Heart right ventricle (tissue), 16 donors: ENCODE measurements around the gene TPST2. TPM values are rescaled to one million over a fixed set of nuclear protein-coding genes. Genes with fewer than 3 reads are reported as not detected.
A peak's percentile ranks its signal among the peaks of the same experiment; 100 is the strongest.

ENCODE experiments used
- ATAC-seq, 8 donors: fragments of 200-7000 bp; cut with Tn5 transposase; one replicate each; pipeline ENCODE4 v1.9.1; 2020; ENCODE audit warnings: mild to moderate bottlenecking in 8 of 8, moderate library complexity in 8 of 8, moderate number of reproducible peaks in 1 of 8
- DNase-seq, 2 donors: peaks; one replicate each; pipeline ENCODE4 v3.0.0-alpha.2; 2020
- H3K27ac ChIP-seq, 10 donors: fragments of 200-600 bp; sonication (generic) in 2 of 10; one replicate each; pipeline versions ENCODE4 v1.5.0 to v1.8.0; 2020 to 2022; ENCODE audit warnings: mild to moderate bottlenecking in 3 of 10
- H3K27me3 ChIP-seq, 7 donors: fragments of 200-600 bp; one replicate each; pipeline ENCODE4 v1.8.0; 2021 to 2022; ENCODE audit warnings: mild to moderate bottlenecking in 2 of 7
- H3K36me3 ChIP-seq, 9 donors: fragments of 200-600 bp; sonication (generic) in 1 of 9; one replicate each; pipeline versions ENCODE4 v1.5.0 to v1.8.0; 2020 to 2022; ENCODE audit warnings: mild to moderate bottlenecking in 2 of 9
- H3K4me1 ChIP-seq, 9 donors: fragments of 200-600 bp; sonication (generic) in 1 of 9; one replicate each; pipeline versions ENCODE4 v1.5.0 to v1.8.0; 2020 to 2022; ENCODE audit warnings: mild to moderate bottlenecking in 4 of 9
- H3K4me3 ChIP-seq, 10 donors: fragments of 200-600 bp; sonication (generic) in 2 of 10; one replicate each; pipeline versions ENCODE4 v1.5.0 to v1.8.0; 2020 to 2022; ENCODE audit warnings: mild to moderate bottlenecking in 7 of 10, moderate library complexity in 2 of 10
- H3K9me3 ChIP-seq, 11 donors: fragments of 200-600 bp in 10 of 11; sonication (generic) in 2 of 11; one replicate each; pipeline versions ENCODE4 v1.5.0 to v1.8.0; 2013 to 2022; ENCODE audit warnings: mild to moderate bottlenecking in 2 of 11, control low read depth in 1 of 11, moderate library complexity in 1 of 11
- CTCF ChIP-seq, 9 donors: fragments of 200-600 bp; sonication (generic) in 2 of 9; IDR thresholded peaks; one replicate each; pipeline versions ENCODE4 v1.5.0 to v1.8.0; 2021 to 2022; ENCODE audit warnings: antibody characterized with exemption in 9 of 9, mild to moderate bottlenecking in 5 of 9, moderate library complexity in 1 of 9
- WGBS, 2 donors: extraction: QIAGEN DNeasy Blood & Tissue Kit; methylation state at CpG; one replicate each; pipeline ENCODE4 v1.1.7; 2013; ENCODE audit warnings: inconsistent platforms in 1 of 2; 5-methylcytosine and 5-hydroxymethylcytosine counted together
- intact Hi-C, 10 donors: fragments of 100-400 bp; cut with DNase I; formaldehyde crosslinking; loops; one replicate each; pipeline versions ENCODE4 v1.11.1 to v1.14.2; 2022
- polyA plus RNA-seq, 2 donors: library from polyadenylated mRNA; stranded (reverse); fragments of 200-250 nt; gene quantifications; one replicate each; pipeline ENCODE4 v1.2.3, GENCODE V29; 2013
- total RNA-seq, 10 donors: library from RNA; stranded (reverse); fragmentation: NEBNext Ultra II Directional in 3 of 10; extraction: Animal tissue kit (Norgen Biotek cat#: 25700) in 3 of 10; gene quantifications; one replicate each; pipeline versions ENCODE4 v1.2.1 to v1.2.4, GENCODE V29; 2021 to 2023
- donor health status: Arrhythmogenic right ventricular cardiomyopathy.
- donor health status: ischemic (EF 13 %, LVEDD 7.1; RV severe dilation, severe dysfunction).
- donor health status: healthy with polysubstance abuse.
- donor health status: DM: no; HTN: yes; CAD: no.
- donor health status: DM: no; HTN: no; CAD: no.
- donor health status: ischemic (EF 25% LVEDD 6.9; RV normal size, moderate dysfunction).
- donor health status: ischemic (EF 25% LVEDD 5.7; RV mildly dilated, moderate dysfunction).
- donor health status: healthy.
- donor health status: DM: yes; HTN: yes; CAD: no.
- donor health status: Ischemic cardiomyopathy.
- donor health status: ischemic (EF 35%, LVEDD 5.7; RV mildly dilated, moderate dysfunction).
- donor health status: nonischemic (EF 11% LVEDD 7.7; RV severe dilation, severe dysfunction).
- donor health status: DM: yes; HTN: yes; CAD: no.
- donor health status: PGD.
- donor health status: ischemic (EF 29% LVEDD 5.4; RV normal size, mild dysfunction).
- donor health status: nonischemic (EF 23%, LVEDD 6.1; RV moderate dilation, normal function).

Gene TPST2
- total and polyA plus RNA-seq, 12 donors, result 11.1 to 41.5 (median 21.7) TPM

- no peak for ATAC-seq
- TF ChIP-seq CTCF (IDR thresholded peaks at IDR 0.05), result no peak
- Histone ChIP-seq H3K27ac (no peak overlapping the region), H3K4me3 (no peak overlapping the region), H3K9me3 (no peaks in the 10 kb centered on the region), H3K27me3 (no peaks in the 10 kb centered on the region), H3K36me3 (no peaks in the 10 kb centered on the region), H3K4me1 (peaks cover 7 to 75% (median 59%) of the 10 kb centered on the region in 9 donors)
- 58 to 82% methylated on average over 9 to 10 of the region's 10 CpGs for WGBS, 2 donors
- intact Hi-C loops, result loop anchor here in 1 of 10 donors (5.0 kb wide), 1 partner anchor 35 kb away; no protein-coding TSS in a partner anchor
- no peak for DNase-seq
Measured at GRCh38 chr22:26552466-26552865, 37.5 kb downstream of the TPST2 start.

GRCh38 chr22:26551568-26551967 is 38.4 kb downstream of the TPST2 start:
- Histone ChIP-seq H3K27ac (peak overlapping the region in 5 of 10 donors; percentile 80 to 88 (median 83)), H3K4me1 (peaks cover 10 to 78% (median 66%) of the 10 kb centered on the region in 9 donors), H3K9me3 (no peaks in the 10 kb centered on the region), H3K36me3 (peaks cover 0 to 8% (median 0%) of the 10 kb centered on the region in 9 donors), H3K27me3 (no peaks in the 10 kb centered on the region), H3K4me3 (no peak overlapping the region)
- TF ChIP-seq CTCF (IDR thresholded peaks at IDR 0.05), result no peak
- intact Hi-C loops, result loop anchor here in 1 of 10 donors (5.0 kb wide), 1 partner anchor 36 kb away; no protein-coding TSS in a partner anchor
- WGBS, 2 donors, result 89 to 98% methylated on average over 2 of the region's 2 CpGs
- no peak for ATAC-seq
- no peak for DNase-seq

- peak overlapping the region in 1 of 10 donors; percentile 14 for H3K4me3 ChIP-seq
- intact Hi-C loops, result loop anchor here in 1 of 10 donors (5.0 kb wide), 1 partner anchor 37 kb away; no protein-coding TSS in a partner anchor
Measured at GRCh38 chr22:26550498-26551033, 39.4 kb downstream of the TPST2 start.

More at GRCh38 chr22:26550498-26551033, 39.4 kb downstream of the TPST2 start:
- Histone ChIP-seq H3K27me3 (no peaks in the 10 kb centered on the region), H3K9me3 (no peaks in the 10 kb centered on the region), H3K36me3 (peaks cover 0 to 10% (median 0%) of the 10 kb centered on the region in 9 donors), H3K27ac (peak overlapping the region; percentile 42 to 88 (median 80)), H3K4me1 (peaks cover 10 to 78% (median 67%) of the 10 kb centered on the region in 9 donors)
- peak; percentile 79 to 92 (median 90) for ATAC-seq
- peak; percentile 67 for DNase-seq
- no peak for TF ChIP-seq CTCF (IDR thresholded peaks at IDR 0.05)
- WGBS, 2 donors, result 25 to 41% methylated on average over 8 of the region's 8 CpGs
